ENCODE data around the gene UVRAG. TPM values are rescaled to one million over a fixed set of nuclear protein-coding genes. Genes with fewer than 3 reads are reported as not detected.

UVRAG gene
- total and polyA plus RNA-seq, 9 donors: 10.1 to 26.7 (median 19.2) TPM

GRCh38 chr11:76062733-76063132, 247.7 kb downstream of the UVRAG start:
- H3K4me1 ChIP-seq (ENCODE audit: insufficient read depth): no peaks in the 10 kb centered on the region
- TF ChIP-seq EP300 (IDR thresholded peaks at IDR 0.05) (no peak), POLR2A (IDR thresholded peaks at IDR 0.05) (no peak)
- TF ChIP-seq, protein P1, sequence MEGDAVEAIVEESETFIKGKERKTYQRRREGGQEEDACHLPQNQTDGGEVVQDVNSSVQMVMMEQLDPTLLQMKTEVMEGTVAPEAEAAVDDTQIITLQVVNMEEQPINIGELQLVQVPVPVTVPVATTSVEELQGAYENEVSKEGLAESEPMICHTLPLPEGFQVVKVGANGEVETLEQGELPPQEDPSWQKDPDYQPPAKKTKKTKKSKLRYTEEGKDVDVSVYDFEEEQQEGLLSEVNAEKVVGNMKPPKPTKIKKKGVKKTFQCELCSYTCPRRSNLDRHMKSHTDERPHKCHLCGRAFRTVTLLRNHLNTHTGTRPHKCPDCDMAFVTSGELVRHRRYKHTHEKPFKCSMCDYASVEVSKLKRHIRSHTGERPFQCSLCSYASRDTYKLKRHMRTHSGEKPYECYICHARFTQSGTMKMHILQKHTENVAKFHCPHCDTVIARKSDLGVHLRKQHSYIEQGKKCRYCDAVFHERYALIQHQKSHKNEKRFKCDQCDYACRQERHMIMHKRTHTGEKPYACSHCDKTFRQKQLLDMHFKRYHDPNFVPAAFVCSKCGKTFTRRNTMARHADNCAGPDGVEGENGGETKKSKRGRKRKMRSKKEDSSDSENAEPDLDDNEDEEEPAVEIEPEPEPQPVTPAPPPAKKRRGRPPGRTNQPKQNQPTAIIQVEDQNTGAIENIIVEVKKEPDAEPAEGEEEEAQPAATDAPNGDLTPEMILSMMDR (IDR thresholded peaks at IDR 0.05): no peak
- H3K9me3 ChIP-seq: no peaks in the 10 kb centered on the region
- 38 to 70% (median 60%) methylated on average over 6 of the region's 6 CpGs for WGBS, 3 donors
- no peaks in the 10 kb centered on the region for H3K27me3 ChIP-seq
- DNase-seq: no peak
- H3K4me3 ChIP-seq: no peak overlapping the region
- intact Hi-C loops (cut with DNase I): no loop called here
- H3K36me3 ChIP-seq: no peaks in the 10 kb centered on the region
- H3K27ac ChIP-seq: no peak overlapping the region

DNA sequence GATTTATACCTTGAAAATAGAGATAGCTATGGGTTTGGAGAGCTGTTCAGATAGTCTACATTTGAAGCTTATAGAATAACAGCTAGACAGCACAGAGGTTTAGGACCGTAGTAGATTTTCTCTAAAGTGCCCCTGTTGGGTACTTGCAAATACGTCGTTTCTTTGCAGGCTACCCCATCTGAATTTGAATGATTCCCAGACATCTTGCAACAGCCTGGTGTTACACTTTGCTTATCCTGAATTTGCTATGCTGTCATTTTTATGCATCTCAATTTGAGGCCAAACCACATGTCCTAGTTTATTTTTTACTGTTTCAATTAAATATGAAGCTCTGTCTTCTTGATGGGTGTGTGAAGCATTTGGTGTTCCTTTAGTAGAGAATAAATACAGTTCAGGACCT, 249.2 kb downstream of the UVRAG start:
- WGBS, 3 donors: 83 to 95% (median 91%) methylated on average over 3 of the region's 3 CpGs
- TF ChIP-seq, protein P1 (IDR thresholded peaks at IDR 0.05): no peak
- no peak for TF ChIP-seq POLR2A (IDR thresholded peaks at IDR 0.05)
- no peaks in the 10 kb centered on the region for H3K27me3 ChIP-seq
- DNase-seq: no peak
- H3K9me3 ChIP-seq: no peaks in the 10 kb centered on the region
- H3K36me3 ChIP-seq: no peaks in the 10 kb centered on the region
- no peak overlapping the region for H3K27ac ChIP-seq
- H3K4me3 ChIP-seq: no peak overlapping the region
- H3K4me1 ChIP-seq (ENCODE audit: insufficient read depth): no peaks in the 10 kb centered on the region
- intact Hi-C loops (cut with DNase I): no loop called here

- no peak for TF ChIP-seq POLR2A (IDR thresholded peaks at IDR 0.05)
- TF ChIP-seq, protein P1 (IDR thresholded peaks at IDR 0.05): no peak
- TF ChIP-seq EP300 (IDR thresholded peaks at IDR 0.05): no peak
These were observed 252.1 kb downstream of the UVRAG start for GRCh38 chr11:76067099-76067498.

DNA sequence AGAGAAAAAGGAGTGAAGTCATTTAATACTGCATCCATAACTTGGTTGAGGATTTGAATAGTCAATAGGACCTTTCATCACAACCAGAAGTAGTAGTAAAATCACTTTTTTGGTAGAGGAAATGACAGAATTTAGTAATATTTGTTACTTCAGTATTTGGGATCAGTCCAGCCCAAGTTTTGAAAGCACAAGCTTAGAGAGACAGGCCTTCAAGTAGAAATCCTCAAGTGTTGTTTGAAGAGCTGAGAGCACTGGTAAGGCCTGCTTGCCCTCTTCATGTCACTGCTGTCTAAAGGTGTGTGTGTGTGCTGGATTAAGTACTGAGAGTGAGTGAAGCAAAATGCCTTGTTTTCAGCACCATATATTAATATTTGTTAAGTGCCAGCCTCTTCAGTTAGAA, 254.0 kb downstream of the UVRAG start:
- no peak for DNase-seq
- TF ChIP-seq, protein P1 (IDR thresholded peaks at IDR 0.05): no peak
- TF ChIP-seq POLR2A (IDR thresholded peaks at IDR 0.05) (no peak), EP300 (IDR thresholded peaks at IDR 0.05) (no peak)

More at GRCh38 chr11:76067099-76067498, 252.1 kb downstream of the UVRAG start:
- Histone ChIP-seq H3K9me3 (no peaks in the 10 kb centered on the region), H3K27ac (no peak overlapping the region), H3K4me3 (no peak overlapping the region), H3K4me1 (ENCODE audit: insufficient read depth) (no peaks in the 10 kb centered on the region), H3K27me3 (no peaks in the 10 kb centered on the region), H3K36me3 (no peaks in the 10 kb centered on the region)
- WGBS, 3 donors: 93 to 97% (median 95%) methylated on average over 2 of the region's 2 CpGs
- intact Hi-C loops (cut with DNase I): no loop called here
- no peak for DNase-seq

DNA sequence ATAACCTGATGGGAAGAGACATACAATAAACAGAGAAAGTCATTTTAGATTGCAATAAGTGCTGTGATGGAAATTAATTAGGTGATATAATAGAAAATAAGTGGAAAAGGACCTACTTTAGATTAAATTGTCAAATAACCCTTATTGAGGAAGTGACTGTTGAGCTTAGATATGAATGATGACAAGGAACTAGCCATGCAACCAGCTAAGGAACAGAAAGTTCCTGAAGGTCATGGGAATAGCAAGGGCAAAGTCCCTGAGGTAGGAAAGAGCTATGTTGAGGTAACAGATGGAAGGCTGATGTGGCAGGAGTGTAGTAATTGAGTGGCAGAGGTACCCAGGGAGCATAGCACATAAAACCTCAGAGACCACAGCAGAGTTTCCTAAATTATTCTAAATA, 256.1 kb downstream of the UVRAG start:
- peaks cover 2% of the 10 kb centered on the region for H3K4me1 ChIP-seq (ENCODE audit: insufficient read depth)
- no peaks in the 10 kb centered on the region for H3K9me3 ChIP-seq
- H3K27me3 ChIP-seq: no peaks in the 10 kb centered on the region
- no peaks in the 10 kb centered on the region for H3K36me3 ChIP-seq
- intact Hi-C loops (cut with DNase I): no loop called here
- no peak overlapping the region for H3K4me3 ChIP-seq
- TF ChIP-seq EP300 (IDR thresholded peaks at IDR 0.05): no peak
- TF ChIP-seq, protein P1 (IDR thresholded peaks at IDR 0.05): no peak
- H3K27ac ChIP-seq: no peak overlapping the region
- DNase-seq: no peak

More for the DNA sequence above, 254.0 kb downstream of the UVRAG start:
- Histone ChIP-seq H3K27ac (no peak overlapping the region), H3K36me3 (no peaks in the 10 kb centered on the region), H3K27me3 (no peaks in the 10 kb centered on the region), H3K4me1 (ENCODE audit: insufficient read depth) (no peaks in the 10 kb centered on the region), H3K4me3 (no peak overlapping the region), H3K9me3 (no peaks in the 10 kb centered on the region)
- intact Hi-C loops (cut with DNase I): no loop called here

All from ovary (tissue), 9 donors.